KMS-11 (cell line): ENCODE results near the gene ARHGAP1.

ENCODE experiments used
- H2AFZ ChIP-seq: fragments of 200-600 bp; sonication (generic); 2 replicates; pipeline ENCODE4 v1.6.1; 2016; ENCODE audit warnings: antibody characterized with exemption, mixed run types, low read depth
- H3K27ac ChIP-seq: fragments of 200-600 bp; sonication (generic); 2 replicates; pipeline ENCODE4 v1.6.1; 2016; ENCODE audit warnings: mild to moderate bottlenecking, mixed run types
- H3K27me3 ChIP-seq: fragments of 200-600 bp; sonication (generic); 2 replicates; pipeline ENCODE4 v1.6.1; 2017; ENCODE audit warnings: mild to moderate bottlenecking, low read depth, mixed run types, moderate library complexity; ENCODE audit not compliant: insufficient read depth
- H3K36me3 ChIP-seq: fragments of 200-600 bp; sonication (generic); 2 replicates; pipeline ENCODE4 v1.6.1; 2017; ENCODE audit warnings: mild to moderate bottlenecking, mixed run types; ENCODE audit not compliant: insufficient read depth
- H3K4me1 ChIP-seq: fragments of 200-600 bp; sonication (generic); 2 replicates; pipeline ENCODE4 v1.6.1; 2016; ENCODE audit warnings: mild to moderate bottlenecking, low read depth, mixed run types; ENCODE audit not compliant: poor library complexity, severe bottlenecking
- H3K4me2 ChIP-seq: fragments of 200-600 bp; sonication (generic); 2 replicates; pipeline ENCODE4 v1.7.0; 2016; ENCODE audit warnings: mild to moderate bottlenecking, mixed run types
- H3K4me3 ChIP-seq: fragments of 200-600 bp; sonication (generic); IDR thresholded peaks from 2 replicates; pipeline ENCODE4 v1.6.1; 2017; ENCODE audit warnings: low read depth, low read length, mixed read lengths; ENCODE audit not compliant: insufficient read depth
- H3K79me2 ChIP-seq: fragments of 200-600 bp; sonication (generic); 2 replicates; pipeline ENCODE4 v1.6.1; 2016; ENCODE audit warnings: low read depth, mixed run types; ENCODE audit not compliant: insufficient read depth
- H3K9ac ChIP-seq: fragments of 200-600 bp; sonication (generic); 2 replicates; pipeline ENCODE4 v1.6.1; 2016; ENCODE audit warnings: mild to moderate bottlenecking, mixed run types
- H4K20me1 ChIP-seq: fragments of 200-600 bp; sonication (generic); 2 replicates; pipeline ENCODE4 v1.6.1; 2016; ENCODE audit warnings: mild to moderate bottlenecking, mixed run types; ENCODE audit not compliant: insufficient read depth
- TF ChIP-seq, protein P1 (sequence below): fragments of 200-600 bp; sonication (generic); conservative IDR thresholded peaks from 2 replicates; pipeline ENCODE4 v1.6.1; 2017; ENCODE audit warnings: low read depth, mild to moderate bottlenecking, antibody characterized with exemption, low read length, moderate library complexity, mixed read lengths

ARHGAP1 gene

GRCh38 chr11:46725338-46726205, 25.2 kb upstream of the ARHGAP1 start:
- Histone ChIP-seq H3K4me1 (no peaks in the 10 kb centered on the region), H3K4me2 (no peak overlapping the region), H3K79me2 (no peaks in the 10 kb centered on the region), H3K36me3 (no peaks in the 10 kb centered on the region), H3K27ac (no peak overlapping the region), H4K20me1 (no peaks in the 10 kb centered on the region), H3K9ac (no peak overlapping the region), H3K4me3 (no peak overlapping the region), H3K27me3 (no peaks in the 10 kb centered on the region), H2AFZ (no peak overlapping the region)
- TF ChIP-seq, protein P1, sequence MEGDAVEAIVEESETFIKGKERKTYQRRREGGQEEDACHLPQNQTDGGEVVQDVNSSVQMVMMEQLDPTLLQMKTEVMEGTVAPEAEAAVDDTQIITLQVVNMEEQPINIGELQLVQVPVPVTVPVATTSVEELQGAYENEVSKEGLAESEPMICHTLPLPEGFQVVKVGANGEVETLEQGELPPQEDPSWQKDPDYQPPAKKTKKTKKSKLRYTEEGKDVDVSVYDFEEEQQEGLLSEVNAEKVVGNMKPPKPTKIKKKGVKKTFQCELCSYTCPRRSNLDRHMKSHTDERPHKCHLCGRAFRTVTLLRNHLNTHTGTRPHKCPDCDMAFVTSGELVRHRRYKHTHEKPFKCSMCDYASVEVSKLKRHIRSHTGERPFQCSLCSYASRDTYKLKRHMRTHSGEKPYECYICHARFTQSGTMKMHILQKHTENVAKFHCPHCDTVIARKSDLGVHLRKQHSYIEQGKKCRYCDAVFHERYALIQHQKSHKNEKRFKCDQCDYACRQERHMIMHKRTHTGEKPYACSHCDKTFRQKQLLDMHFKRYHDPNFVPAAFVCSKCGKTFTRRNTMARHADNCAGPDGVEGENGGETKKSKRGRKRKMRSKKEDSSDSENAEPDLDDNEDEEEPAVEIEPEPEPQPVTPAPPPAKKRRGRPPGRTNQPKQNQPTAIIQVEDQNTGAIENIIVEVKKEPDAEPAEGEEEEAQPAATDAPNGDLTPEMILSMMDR = no peak

GRCh38 chr11:46724088-46724487, 23.7 kb upstream of the ARHGAP1 start:
- Histone ChIP-seq H3K4me2 (no peak overlapping the region), H3K4me3 (no peak overlapping the region), H3K9ac (no peak overlapping the region), H3K4me1 (no peaks in the 10 kb centered on the region), H3K27ac (no peak overlapping the region), H3K36me3 (no peaks in the 10 kb centered on the region), H4K20me1 (no peaks in the 10 kb centered on the region), H3K27me3 (no peaks in the 10 kb centered on the region), H2AFZ (no peak overlapping the region), H3K79me2 (no peaks in the 10 kb centered on the region)
- TF ChIP-seq, protein P1 = no peak

DNA sequence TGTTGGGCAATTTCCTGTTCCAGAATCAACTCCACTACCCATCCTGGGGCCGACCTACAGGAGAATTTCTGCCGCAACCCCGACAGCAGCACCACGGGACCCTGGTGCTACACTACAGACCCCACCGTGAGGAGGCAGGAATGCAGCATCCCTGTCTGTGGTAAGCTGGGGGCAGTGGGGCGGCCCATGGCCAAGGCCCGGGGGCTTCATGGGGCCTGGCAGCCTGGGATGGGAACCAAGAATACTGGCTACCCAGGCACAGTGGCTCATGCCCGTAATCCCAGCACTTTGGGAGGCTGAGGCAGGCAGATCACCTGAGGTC, 22.9 kb upstream of the ARHGAP1 start:
- no peaks in the 10 kb centered on the region for H3K4me1 ChIP-seq
- H3K4me3 ChIP-seq = no peak overlapping the region
- no peaks in the 10 kb centered on the region for H3K79me2 ChIP-seq
- no peaks in the 10 kb centered on the region for H3K36me3 ChIP-seq
- H3K27me3 ChIP-seq = no peaks in the 10 kb centered on the region
- no peaks in the 10 kb centered on the region for H4K20me1 ChIP-seq
- TF ChIP-seq, protein P1 = no peak
- H3K27ac ChIP-seq = no peak overlapping the region
- H3K9ac ChIP-seq = no peak overlapping the region
- H3K4me2 ChIP-seq = no peak overlapping the region
- H2AFZ ChIP-seq = no peak overlapping the region

DNA sequence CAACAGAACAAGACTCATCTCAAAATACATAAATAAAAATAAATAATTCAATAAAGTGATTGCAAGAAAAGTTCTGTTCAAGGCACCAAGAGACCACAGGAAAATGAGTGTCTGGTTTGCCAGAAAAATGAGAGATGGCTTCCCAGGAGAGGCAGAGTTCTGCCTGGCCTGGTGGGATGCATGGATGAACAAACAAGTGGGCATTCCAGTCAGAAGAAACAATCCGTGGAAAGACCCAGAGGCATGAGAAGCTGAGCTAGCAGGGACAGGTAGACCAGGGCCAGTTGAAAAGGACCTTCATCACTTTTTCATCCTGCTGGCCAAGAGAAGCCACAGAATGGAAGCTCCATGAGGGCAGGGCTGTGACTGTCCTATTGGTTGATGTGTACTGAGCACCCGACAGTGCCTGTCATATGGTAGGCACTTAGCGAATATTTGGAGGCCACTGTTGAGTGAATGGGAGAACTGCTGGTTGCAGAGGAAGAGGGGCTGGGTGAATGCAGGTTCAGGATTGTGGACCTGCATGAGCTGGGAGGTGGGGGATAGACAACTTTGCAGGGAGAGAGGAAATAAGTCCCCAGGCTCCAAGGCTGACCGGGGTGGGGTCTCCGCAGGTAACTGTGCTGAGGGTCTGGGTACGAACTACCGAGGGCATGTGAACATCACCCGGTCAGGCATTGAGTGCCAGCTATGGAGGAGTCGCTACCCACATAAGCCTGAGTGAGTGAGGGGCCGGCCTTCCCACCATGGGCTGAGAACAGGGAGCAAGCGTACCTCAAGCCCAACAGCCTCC, 22.3 kb upstream of the ARHGAP1 start:
- TF ChIP-seq, protein P1 = no peak
- Histone ChIP-seq H3K27ac (no peak overlapping the region), H3K79me2 (no peaks in the 10 kb centered on the region), H3K27me3 (no peaks in the 10 kb centered on the region), H3K36me3 (no peaks in the 10 kb centered on the region), H3K9ac (no peak overlapping the region), H4K20me1 (no peaks in the 10 kb centered on the region), H3K4me3 (no peak overlapping the region), H3K4me1 (peaks cover 4% of the 10 kb centered on the region), H3K4me2 (no peak overlapping the region), H2AFZ (no peak overlapping the region)
